Measurements from ENCODE around the gene KCNN1.
"Not testable (repeated sequence)": the region's sequence is repeated elsewhere in the genome, so short reads cannot be mapped to it uniquely, and the experiment has no call there.

Gene KCNN1

DNA sequence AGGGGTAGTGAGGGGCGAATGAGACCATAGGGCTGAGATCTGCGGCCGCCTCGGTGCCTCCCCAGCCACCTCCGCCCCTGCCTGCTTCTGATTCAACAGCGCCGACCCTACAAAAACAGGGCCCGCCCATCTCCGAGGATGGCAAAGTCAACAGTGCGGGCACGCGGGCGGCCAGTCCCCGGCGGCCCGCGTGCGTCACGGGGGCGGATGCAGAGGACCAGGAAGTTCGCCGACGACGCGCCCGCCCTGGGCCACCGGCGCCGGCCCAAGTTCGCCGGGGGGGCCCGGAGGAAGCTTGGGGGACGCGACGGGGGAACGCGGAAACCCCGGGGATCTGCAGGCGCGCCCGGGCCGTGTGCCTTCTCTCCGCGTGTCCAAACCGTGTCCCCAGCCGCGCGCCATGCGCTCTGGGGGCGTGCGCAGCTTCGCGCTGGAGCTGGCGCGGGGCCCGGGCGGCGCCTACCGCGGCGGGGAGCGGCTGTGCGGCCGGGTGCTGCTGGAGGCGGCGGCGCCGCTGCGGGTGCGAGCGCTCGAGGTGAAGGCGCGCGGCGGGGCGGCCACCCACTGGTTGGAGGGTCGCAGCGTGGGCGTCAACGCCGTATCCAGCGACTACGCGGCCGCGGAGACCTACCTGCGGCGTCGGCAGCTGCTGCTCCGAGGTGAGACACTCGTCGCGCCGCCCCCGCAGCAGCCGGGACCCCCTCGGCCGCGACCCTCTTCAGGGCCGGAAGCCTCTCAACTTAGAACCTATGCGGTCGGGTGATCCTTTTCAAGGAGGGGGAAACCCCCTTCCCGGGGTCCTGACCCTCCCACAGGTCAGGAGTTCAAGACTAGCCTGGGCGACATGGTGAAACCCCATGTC is 34.2 kb downstream of the KCNN1 start:
- DNase-seq (ENCODE audit: low spot score): peak; percentile 94

DNA sequence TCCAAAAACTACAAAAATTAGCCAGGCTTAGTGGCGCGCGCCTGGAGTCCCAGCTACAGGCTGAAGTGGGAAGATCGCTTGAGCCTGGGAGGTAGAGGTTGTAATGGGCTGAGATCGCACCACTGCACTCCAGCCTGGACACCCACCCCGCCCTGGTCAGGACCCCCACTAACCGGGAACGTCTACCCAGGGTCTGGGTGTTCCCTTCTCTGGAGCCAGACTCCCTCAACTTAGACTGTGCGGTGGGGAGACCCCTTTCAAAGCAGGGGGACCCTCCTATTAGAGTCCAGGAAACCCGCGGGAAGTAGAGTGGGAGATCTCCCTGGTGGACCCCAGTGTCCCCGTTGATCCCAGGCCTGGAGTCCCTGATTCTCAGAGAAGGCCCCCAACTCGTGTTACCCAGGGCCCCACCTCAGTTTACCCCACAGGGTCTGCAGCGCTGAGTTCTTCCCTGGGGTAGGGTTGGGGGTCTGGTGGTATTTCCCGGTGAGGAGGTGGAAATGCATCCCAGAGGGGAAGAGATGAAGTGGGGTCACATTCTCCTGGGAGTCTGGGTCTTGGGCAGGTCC is 35.0 kb downstream of the KCNN1 start:
- DNase-seq (ENCODE audit: low spot score): no peak

DNA sequence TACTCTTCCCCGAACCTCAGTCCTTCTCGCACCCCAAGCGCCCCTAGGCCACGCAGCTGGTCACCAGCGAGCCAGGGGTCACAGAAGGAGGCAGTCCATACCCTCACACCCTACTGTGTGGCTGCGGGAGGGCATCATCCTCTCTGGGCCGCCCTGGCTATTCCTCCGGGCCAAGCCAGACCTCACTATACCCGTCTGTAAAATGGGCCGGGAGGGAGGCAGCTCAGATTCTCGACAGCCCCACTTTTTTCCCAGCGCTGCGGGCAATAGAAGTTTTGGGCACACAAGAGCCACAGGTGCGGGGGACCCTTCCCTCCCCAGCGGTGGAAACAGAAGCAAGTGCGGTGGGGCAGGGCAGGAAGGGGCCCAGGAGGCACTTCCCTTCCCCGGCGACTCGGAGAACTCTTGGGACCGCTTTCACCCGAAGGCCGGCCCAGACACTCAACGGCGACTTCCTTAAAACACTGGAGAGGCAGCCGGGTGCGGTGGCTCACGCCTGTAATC is 35.5 kb downstream of the KCNN1 start:
- DNase-seq (ENCODE audit: low spot score): no peak

DNA sequence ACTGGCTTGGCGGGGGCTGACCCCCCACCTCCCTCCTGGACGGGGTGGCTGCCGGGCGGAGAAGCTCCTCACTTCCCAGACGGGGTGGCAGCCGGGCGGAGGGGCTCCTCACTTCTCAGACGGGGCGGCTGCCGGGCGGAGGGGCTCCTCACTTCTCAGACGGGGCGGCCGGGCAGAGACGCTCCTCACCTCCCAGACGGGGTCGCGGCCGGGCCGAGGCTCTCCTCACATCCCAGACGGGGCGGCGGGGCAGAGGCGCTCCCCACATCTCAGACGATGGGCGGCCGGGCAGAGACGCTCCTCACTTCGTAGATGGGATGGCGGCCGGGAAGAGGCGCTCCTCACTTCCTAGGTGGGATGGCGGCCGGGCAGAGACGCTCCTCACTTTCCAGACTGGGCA is 38.8 kb downstream of the KCNN1 start:
- DNase-seq (ENCODE audit: low spot score): not testable (repeated sequence)

DNA sequence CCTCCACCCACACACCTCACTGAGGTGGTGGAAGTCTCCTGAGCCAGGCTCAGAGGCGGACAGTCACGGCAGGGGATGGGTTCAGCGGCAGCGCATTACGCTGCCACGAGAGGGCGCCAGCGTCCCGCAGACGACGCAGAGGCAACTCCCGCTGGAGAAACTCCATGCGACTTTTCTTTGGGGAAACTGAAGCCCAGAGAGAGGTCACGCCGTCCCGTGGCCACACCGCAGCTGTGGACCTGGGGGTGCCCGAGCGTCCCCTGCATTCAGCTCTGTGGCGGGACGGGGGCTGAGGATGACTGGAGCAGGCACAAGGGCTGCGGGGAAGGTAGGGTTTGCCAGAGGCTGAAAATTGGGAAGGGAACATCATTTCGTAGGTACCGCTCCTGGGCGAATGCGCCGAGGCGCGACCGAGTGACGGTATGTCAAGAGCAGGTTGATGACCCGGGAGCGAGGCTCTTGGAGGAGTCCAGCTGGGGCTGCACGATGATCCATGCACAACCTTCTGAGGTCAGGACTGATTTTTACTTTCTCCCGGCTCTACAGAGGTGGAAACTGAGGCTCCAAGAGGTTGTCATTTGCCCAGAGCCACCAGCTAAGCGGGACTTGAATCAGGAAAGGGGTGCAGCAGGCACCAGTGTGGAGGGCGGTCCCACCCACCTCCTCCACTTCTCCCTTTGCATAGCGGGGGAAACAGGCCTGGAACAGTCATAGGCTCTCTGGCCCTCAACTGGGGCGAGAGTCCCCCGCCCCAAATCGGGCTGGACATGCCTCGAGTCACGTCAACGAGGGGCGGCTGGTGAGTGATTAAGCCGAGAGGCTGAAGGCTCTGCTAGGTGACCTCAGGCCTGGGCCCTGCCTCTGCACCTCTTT is 40.4 kb downstream of the KCNN1 start:
- peak; percentile 91 for DNase-seq (ENCODE audit: low spot score)

DNA sequence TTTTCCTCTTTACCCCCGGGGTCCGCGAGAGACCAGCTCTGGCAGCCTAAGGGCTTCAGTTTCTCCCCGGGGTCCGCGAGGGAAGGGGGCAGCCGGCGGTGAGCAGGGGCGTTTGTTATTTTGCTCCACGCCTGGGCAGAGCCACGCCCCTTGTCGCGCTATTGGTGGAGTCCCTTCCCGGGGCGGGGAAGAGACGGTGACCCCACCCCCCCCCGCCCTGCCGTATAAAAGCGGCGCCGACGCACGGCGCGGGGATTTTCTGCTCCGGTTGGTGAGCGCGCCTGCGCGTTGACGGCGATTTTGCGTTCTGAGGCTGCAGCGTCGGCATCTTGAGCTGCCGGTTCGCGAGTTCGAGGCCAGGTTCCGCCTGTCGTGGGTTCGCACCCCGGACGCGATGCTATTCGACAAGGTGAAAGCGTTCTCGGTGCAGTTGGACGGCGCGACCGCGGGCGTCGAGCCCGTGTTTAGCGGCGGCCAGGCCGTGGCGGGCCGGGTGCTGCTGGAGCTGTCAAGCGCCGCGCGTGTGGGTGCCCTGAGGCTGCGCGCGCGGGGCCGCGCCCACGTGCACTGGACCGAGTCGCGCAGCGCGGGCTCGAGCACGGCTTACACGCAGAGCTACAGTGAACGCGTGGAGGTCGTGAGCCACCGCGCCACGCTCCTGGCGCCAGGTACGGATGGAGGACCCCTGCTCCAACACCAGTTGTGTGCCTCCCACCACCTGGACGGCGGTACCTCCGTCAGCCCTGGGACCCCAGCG is 41.2 kb downstream of the KCNN1 start, which contains the start of gene ARRDC2:
Gene ARRDC2 (plus strand): TSS at position 254 of the 757 bp plus-strand sequence. CDS start 141 bp downstream, at position 395.
- DNase-seq (ENCODE audit: low spot score): peak; percentile 99

DNA sequence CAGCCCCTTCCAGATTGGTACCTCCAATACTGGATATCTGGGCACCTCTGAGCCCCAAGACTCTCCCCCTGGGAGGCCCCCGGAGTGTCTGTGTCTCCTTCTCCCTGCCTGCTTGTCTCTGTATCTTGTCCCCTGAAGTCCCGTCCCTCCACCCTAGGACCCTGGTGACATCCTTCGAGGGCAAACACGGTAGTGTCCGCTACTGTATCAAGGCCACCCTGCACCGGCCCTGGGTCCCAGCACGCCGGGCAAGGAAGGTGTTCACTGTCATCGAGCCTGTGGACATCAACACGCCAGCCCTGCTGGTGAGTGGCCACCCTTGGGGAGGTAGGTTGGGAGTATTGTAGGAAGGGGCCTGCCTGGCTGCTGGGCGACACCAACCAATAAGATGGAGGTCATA is 41.9 kb downstream of the KCNN1 start:
- no peak for DNase-seq (ENCODE audit: low spot score)

DNA sequence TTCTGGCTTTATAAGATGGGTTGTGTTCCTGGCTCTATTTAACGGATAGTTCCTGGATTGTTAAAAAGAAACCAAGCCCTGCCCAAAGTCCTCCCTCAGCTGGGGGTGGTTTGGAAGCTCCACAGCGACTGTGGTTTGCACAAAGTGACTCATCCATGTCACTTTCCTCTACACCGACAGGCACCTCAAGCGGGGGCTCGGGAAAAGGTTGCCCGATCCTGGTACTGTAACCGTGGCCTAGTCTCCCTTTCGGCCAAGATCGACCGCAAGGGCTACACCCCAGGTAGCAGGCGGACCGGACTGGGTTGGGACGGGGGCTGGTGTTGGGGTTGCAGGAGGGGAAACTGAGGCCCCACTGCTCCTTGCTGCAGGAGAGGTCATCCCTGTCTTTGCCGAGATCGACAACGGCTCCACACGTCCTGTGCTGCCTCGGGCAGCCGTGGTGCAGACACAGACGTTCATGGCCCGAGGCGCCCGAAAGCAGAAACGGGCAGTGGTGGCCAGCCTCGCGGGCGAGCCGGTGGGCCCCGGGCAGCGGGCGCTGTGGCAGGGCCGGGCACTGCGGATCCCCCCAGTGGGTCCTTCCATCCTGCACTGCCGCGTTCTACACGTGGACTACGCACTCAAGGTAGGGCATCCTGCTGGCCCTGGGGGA is 42.6 kb downstream of the KCNN1 start:
- DNase-seq (ENCODE audit: low spot score): no peak

DNA sequence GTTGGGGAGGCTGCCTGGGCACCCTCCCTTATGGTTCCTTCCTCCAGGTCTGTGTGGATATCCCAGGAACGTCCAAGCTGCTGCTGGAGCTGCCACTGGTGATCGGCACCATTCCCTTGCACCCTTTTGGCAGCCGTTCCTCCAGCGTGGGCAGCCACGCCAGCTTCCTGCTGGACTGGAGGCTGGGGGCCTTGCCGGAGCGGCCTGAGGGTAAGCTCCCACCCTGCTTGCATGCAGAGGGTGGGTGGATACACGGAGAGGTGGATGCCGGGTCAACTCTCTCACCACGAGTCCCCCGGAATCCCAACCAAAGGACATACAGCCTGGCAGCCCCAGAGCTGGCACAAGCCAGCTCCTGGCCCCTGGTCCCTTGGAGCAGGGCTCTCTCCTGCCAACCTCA is 43.2 kb downstream of the KCNN1 start:
- no peak for DNase-seq (ENCODE audit: low spot score)

DNA sequence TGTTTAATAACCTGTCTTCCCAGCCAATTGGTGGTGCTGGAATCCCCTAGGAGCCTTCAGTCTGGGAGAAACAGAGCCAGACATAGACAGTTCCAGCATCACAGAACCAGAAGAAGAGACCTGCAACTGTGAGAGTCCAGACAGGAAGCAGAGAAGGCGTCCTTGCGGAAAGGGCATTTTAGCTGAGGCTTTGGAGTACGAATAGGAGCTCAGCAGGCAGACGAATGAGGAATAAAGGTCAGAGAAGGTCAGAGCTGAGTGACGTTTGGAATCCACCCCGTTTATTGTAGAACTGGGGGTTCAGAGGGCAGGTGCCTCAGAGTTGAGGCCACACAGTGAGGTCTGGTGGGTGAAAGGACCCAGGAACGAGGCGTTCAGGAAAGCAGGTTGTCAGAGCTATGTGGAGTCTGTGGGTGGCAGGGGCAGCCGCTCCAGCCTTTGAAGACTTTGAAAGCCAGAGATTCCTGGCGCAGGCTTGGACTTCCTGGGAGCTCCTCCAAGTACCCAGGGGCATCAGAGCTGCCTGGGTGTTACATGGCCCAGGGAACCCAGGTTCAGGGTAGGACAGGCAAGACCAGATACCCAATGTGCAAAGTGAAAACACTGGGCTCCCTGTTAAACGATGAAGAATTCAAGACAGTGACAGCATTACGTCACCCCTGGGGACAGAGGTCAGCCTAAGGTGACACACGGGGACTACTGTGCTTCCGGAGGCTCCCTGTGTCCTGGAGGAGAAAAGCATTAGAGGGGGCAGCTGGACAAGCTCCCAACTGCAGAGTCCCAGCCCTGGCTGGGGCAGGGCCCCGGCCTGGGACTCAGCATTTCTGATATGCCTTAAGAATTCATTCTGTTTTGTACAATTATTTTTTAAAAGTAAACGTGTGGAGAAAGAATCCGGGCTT is 46.6 kb downstream of the KCNN1 start:
- DNase-seq (ENCODE audit: low spot score): no peak

DNA sequence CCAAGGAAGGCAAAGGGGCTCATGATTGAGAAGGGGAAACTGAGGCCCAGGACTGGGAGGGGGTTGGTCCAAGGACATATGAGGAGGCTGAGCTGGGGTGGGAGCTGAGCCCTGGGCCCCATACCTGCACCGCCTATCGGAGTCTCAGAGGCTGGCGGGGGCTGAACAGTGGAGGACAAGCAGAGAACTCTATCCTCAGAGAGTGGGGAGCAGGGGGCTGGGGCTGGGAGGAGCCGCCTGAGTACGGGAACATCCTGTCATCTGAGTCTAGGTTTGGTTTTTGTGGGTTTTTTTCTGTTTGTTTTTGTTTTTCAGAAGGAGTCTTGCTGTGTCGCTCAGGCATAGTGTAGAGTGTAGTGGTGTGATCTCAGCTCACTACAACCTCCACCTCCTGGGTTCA is 47.3 kb downstream of the KCNN1 start:
- DNase-seq (ENCODE audit: low spot score): no peak

DNA sequence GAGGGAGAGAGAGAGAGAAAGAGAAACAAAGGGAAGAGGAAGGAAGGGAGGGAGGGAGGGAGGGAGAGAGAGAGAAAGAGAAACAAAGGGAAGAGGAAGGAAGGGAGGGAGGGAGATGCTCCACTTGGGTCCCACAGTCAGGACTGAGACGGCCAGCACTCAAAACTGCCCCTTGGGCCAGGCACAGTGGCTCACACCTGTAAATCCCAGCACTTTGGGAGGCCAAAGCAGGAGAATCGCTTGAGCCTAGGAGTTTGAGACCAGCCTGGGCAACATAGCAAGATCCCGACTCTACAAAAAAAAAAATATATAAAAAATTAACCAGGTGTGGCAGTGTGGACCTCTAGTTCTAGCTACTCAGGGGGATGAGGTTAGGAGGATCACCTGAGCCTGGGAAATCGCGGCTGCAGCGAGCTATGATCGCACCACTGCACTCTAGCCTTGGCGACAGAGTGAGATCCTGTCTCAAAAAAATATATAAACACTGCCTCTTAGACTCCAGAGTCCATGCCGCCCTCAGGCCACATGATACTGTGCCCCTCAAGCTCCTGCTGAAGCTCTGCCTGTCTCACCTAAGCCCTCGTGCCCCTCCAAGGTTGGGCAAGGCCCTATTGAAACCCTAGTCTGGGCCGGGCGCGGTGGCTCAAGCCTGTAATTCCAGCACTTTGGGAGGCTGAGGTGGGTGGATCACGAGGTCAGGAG is 49.5 kb downstream of the KCNN1 start:
- DNase-seq (ENCODE audit: low spot score): no peak

DNA sequence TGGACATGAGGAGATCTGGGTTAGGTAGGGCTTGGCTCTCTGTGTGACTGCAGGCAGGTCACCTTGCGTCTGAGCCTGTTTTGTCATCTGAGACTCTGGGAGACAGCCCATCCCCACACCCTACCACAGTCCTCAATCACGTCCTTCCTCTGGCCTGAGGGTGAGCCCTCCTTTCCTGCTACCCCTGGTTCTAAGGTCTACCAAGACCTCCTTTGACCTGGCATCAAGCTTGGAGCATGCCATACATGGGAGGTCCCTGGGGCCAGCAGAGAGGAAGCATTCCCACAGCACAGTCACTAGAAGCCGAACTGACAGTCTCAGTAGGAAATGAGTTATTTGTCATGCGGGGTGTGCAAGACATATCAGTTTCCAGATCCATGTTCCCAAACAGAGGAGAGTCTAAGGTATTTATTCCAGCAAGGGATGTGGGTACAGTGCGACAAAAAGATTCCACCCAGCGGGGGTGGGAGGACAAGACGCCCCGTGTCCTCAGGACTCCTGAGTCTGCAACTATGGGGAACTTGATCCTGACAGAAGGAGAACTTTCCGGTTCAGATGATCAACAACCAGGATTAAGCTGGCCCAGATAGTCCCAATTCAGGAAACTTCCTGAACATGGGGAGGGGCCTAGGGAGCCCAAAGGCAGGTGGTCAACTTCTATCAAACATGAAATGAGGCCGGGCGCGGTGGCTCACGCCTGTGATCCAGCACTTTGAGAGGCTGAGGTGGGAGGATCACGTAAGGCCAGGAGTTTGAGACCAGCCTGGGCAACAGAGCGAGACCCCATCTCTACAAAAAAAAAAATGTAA is 50.6 kb downstream of the KCNN1 start:
- no peak for DNase-seq (ENCODE audit: low spot score)

DNA sequence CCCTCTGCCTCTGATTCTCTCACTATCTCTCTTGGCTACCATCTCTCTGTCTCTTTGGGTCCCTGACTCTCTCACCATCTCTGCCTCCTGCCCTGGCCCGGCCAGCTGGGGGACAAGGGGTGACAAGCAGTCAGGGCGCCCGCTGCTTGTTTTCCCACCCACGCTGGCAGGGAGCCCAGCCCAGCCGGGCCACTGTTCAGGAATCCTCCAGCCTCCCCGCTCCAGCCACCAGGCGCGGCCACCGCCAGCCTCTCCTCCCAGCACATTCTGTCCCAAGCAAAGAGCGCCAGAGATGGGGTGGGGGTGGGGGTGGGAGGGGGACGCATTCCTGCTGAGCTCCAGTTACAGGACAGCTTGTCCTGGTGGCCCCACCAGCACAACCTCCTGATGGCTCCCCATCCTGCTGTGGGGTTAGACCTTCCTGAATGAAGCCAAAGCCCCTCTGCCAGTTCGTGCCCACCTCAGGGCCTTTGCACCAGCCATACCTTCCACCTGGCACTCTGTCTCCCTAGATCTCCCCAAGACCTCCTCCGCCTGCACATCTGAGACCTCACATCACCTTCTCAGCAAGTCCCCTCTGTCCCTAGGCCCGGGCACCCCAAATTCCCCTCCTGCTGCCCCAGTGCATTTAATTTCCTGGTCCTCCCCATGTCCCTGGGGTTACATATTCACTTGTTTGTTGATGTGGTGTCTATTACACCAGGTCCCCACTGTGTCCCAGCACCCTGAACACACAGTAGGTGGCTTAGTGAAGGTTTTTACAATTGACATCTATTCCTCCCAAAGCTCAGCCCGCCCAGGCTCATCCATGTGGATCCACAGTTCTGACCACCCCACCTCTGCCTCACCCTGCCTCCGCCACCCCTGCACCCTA is 53.5 kb downstream of the KCNN1 start:
- peak; percentile 83 for DNase-seq (ENCODE audit: low spot score)

DNA sequence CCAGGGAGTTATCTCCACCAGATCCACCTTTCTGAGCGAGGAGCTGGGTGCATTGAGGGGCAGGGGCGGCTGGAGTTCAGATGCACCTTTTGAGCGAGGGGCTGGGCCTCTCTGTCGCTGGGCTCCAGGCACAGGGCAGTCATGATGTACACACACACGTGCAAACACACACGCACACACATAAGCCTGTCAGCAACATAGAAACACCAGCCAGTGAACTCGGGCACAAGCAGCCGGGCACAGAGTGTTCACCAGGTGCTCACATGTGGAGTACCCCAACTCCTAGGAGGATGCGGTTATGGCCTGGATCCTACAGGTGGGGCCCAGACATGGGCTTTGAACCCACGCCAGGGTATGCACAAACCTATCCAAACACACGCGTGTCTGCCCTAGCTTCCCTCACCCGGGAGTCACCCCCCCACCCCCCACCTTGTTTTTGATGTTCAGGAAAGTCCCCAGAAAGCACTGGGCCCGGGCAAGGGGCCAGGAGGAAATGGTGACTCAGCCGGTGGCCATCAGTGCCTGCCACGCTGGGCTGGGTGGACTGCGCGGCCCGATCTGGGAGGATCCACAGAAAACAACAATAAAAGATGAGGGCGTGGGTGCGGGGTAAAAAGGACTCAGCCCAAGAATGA is 54.3 kb downstream of the KCNN1 start:
- DNase-seq (ENCODE audit: low spot score): peak; percentile 90

DNA sequence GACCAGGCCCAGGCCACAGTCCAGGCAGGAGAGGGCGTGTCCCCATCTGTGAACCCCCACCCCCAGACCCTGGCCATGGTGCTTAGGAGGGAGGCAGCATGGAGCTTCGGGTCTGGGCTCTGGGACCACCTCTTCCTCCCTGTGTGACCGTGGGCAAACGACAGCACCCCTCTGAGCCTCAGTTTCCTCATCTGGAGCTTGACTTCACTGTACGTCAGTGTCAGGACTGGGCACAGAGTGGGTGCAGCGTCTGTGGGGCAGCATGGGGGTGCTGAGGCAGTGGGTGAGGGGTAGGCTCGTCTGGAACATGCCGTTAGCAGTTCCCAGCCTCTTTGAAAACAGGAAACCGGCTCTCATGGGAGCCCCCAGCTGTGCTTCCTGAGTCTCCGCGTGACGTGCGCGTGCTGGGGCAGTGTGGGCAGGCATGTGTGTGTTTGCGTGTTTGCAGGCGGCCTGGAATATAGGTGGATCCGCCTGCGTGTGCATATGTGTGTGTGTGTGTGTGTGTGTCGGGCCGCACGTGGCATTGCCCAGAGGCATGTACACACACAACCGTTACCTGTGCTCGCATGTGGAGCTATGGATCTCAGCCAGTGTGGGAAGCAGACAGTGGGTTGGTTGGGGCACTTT is 56.8 kb downstream of the KCNN1 start:
- no peak for DNase-seq (ENCODE audit: low spot score)

DNA sequence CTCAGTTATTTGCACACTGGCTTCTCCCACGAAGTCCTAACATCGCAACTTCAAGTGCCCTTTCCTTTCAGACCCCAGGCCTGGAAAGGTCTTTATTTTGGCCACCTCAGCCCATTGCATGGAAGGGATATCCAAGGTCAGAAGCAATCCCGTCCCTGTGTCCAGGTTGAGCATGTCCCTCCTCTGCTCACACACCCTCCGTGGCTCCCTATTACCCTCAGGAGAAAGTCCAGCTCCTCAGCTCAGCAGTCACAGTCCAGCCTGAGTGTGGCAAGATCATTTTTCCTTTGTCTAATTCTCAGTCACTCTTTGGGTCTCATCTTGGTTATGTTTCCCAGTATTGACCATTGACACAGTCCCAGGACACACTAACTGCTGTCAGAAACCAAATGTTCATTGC is 60.2 kb downstream of the KCNN1 start:
- DNase-seq (ENCODE audit: low spot score): no peak

All from GM03348 (cell line).